Measurements from ENCODE around the gene ALG12.
A peak's percentile ranks its signal among the peaks of the same experiment; 100 is the strongest.

Gene ALG12

GRCh38 chr22:49943405-49943765 is 25.1 kb upstream of the ALG12 start:
- no peak overlapping the region for H2AFZ ChIP-seq (ENCODE audit: low read depth, low read length)
- peaks cover 23% of the 10 kb centered on the region for H3K4me1 ChIP-seq (ENCODE audit: low read length)
- H3K27ac ChIP-seq (ENCODE audit: low read length) = no peak overlapping the region
- no peaks in the 10 kb centered on the region for H3K9me3 ChIP-seq (ENCODE audit: insufficient read depth, low read length)
- TF ChIP-seq EZH2phosphoT487 (IDR thresholded peaks at IDR 0.05; ENCODE audit: low read depth) (no peak), CTCF (IDR thresholded peaks at IDR 0.05; ENCODE audit: low read depth, low read length) (no peak)
- H3K27me3 ChIP-seq (ENCODE audit: low read depth, low read length) = no peaks in the 10 kb centered on the region
- peak overlapping the region; percentile 83; the same call in 1 of the 2 replicates for H3K4me3 ChIP-seq (ENCODE audit: low read length)
- peak overlapping the region; percentile 88 for H3K4me2 ChIP-seq (ENCODE audit: low read length)
- no peaks in the 10 kb centered on the region for H4K20me1 ChIP-seq (ENCODE audit: insufficient read depth, low read length)
- no peak overlapping the region for H3K9ac ChIP-seq (ENCODE audit: low read length)
- H3K36me3 ChIP-seq (replicated peaks; ENCODE audit: low read depth, low read length) = no peaks in the 10 kb centered on the region
- no peaks in the 10 kb centered on the region for H3K79me2 ChIP-seq (ENCODE audit: low read length)

GRCh38 chr22:49942565-49943404 is 24.5 kb upstream of the ALG12 start:
- Histone ChIP-seq H3K79me2 (ENCODE audit: low read length) (no peaks in the 10 kb centered on the region), H3K9ac (ENCODE audit: low read length) (no peak overlapping the region), H3K4me3 (ENCODE audit: low read length) (no peak overlapping the region), H2AFZ (ENCODE audit: low read depth, low read length) (no peak overlapping the region), H3K27me3 (ENCODE audit: low read depth, low read length) (0 out of 2 replicates have a peak, but pooled peaks cover 5% of the 10 kb centered on the region), H3K4me2 (ENCODE audit: low read length) (peak overlapping the region; percentile 88; the same call in 1 of the 2 replicates), H4K20me1 (ENCODE audit: insufficient read depth, low read length) (no peaks in the 10 kb centered on the region), H3K36me3 (replicated peaks; ENCODE audit: low read depth, low read length) (no peaks in the 10 kb centered on the region), H3K4me1 (ENCODE audit: low read length) (peaks cover 23% of the 10 kb centered on the region), H3K9me3 (ENCODE audit: insufficient read depth, low read length) (no peaks in the 10 kb centered on the region), H3K27ac (ENCODE audit: low read length) (no peak overlapping the region)
- no peak for TF ChIP-seq CTCF (IDR thresholded peaks at IDR 0.05; ENCODE audit: low read depth, low read length)
- TF ChIP-seq EZH2phosphoT487 (IDR thresholded peaks at IDR 0.05; ENCODE audit: low read depth) = no peak

- H3K36me3 ChIP-seq (replicated peaks; ENCODE audit: low read depth, low read length) = no peaks in the 10 kb centered on the region
- H3K79me2 ChIP-seq (ENCODE audit: low read length) = no peaks in the 10 kb centered on the region
- 0 out of 2 replicates have a peak, but pooled peaks cover 6% of the 10 kb centered on the region for H3K27me3 ChIP-seq (ENCODE audit: low read depth, low read length)
- no peak overlapping the region for H2AFZ ChIP-seq (ENCODE audit: low read depth, low read length)
- TF ChIP-seq EZH2phosphoT487 (IDR thresholded peaks at IDR 0.05; ENCODE audit: low read depth) (no peak), CTCF (IDR thresholded peaks at IDR 0.05; ENCODE audit: low read depth, low read length) (no peak)
- no peak overlapping the region for H3K9ac ChIP-seq (ENCODE audit: low read length)
- H3K27ac ChIP-seq (ENCODE audit: low read length) = no peak overlapping the region
- no peaks in the 10 kb centered on the region for H3K9me3 ChIP-seq (ENCODE audit: insufficient read depth, low read length)
- H4K20me1 ChIP-seq (ENCODE audit: insufficient read depth, low read length) = no peaks in the 10 kb centered on the region
- H3K4me3 ChIP-seq (ENCODE audit: low read length) = no peak overlapping the region
- peaks cover 34% of the 10 kb centered on the region for H3K4me1 ChIP-seq (ENCODE audit: low read length)
- H3K4me2 ChIP-seq (ENCODE audit: low read length) = no peak overlapping the region
These were observed 23.5 kb upstream of the ALG12 start for GRCh38 chr22:49941507-49942316.

- H3K27ac ChIP-seq (ENCODE audit: low read length) = no peak overlapping the region
- peaks cover 1% of the 10 kb centered on the region for H3K36me3 ChIP-seq (replicated peaks; ENCODE audit: low read depth, low read length)
- H4K20me1 ChIP-seq (ENCODE audit: insufficient read depth, low read length) = no peaks in the 10 kb centered on the region
- H3K9me3 ChIP-seq (ENCODE audit: insufficient read depth, low read length) = no peaks in the 10 kb centered on the region
- H3K79me2 ChIP-seq (ENCODE audit: low read length) = peaks cover 8% of the 10 kb centered on the region; the same call in 1 of the 2 replicates
- H3K4me3 ChIP-seq (ENCODE audit: low read length) = no peak overlapping the region
- H3K4me2 ChIP-seq (ENCODE audit: low read length) = no peak overlapping the region
- no peak overlapping the region for H3K9ac ChIP-seq (ENCODE audit: low read length)
- TF ChIP-seq CTCF (IDR thresholded peaks at IDR 0.05; ENCODE audit: low read depth, low read length) (no peak), EZH2phosphoT487 (IDR thresholded peaks at IDR 0.05; ENCODE audit: low read depth) (no peak)
- peaks cover 26% of the 10 kb centered on the region for H3K4me1 ChIP-seq (ENCODE audit: low read length)
- H3K27me3 ChIP-seq (ENCODE audit: low read depth, low read length) = 0 out of 2 replicates have a peak, but pooled peaks cover 6% of the 10 kb centered on the region
- no peak overlapping the region for H2AFZ ChIP-seq (ENCODE audit: low read depth, low read length)
These were observed 20.4 kb upstream of the ALG12 start for GRCh38 chr22:49938565-49939136.
